NCI-H748 (cell line): Measurements from ENCODE around the gene BACE2.
A peak's percentile ranks its signal among the peaks of the same experiment; 100 is the strongest.

Experiments used
- DNase-seq: peaks from one replicate; lab custom pipeline; 2025; ENCODE audit not compliant: unreplicated experiment; lab: John Stamatoyannopoulos, UW

BACE2 gene

DNA sequence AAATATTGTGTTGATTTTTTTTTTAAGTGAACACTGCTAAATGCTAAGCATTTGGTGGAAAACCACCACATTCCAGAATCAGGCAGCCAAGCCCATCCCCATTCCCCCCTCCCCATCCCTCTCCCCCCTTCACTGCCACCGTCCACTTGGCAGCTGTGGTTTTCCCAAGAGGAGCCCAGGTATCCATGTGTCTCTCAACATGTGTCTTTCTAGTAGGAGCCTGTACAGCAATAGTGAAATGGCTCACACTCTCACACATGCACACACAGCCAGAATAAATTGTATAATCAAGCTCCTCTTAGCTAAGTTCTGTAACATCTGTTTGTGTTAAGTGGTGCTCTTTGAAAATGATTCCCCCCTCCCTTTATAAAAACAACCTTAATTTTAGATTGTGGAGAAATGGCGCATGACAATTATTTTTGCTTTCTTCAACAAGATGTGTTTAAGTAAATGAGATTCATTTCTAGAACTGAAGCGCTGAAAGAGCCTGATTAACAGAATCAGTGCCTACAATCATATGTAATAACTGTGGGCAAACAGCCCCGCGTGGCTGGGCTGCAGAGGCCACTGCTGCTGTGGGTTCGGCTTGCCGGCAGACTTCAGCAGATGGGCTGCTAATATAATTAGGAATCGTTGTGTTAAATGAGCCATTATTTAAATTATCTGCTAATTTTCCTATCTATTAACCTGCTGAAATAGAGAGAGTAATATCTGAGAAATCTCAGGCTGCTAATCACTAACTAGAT, 43.3 kb downstream of the BACE2 start:
- peak; percentile 15 for DNase-seq

DNA sequence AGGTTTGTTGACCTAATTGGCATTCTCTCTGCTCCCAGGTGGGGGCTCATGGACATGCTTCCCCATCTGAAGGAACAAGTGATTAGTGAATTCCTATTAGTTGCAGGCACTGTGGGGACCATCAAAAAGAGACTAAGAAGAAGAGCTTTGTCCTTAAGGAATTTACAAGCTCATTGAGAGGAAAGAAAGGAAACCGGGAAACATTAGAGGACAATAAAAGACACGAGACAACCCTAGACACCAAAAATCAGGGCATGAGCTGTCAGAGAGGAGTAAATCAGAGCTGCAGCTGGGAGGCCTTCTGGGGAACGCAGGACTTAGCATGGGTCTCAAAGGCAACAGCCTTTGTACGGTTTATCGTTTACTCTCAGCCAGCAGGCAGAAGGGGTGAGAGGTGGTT, 45.1 kb downstream of the BACE2 start:
- no peak for DNase-seq

DNA sequence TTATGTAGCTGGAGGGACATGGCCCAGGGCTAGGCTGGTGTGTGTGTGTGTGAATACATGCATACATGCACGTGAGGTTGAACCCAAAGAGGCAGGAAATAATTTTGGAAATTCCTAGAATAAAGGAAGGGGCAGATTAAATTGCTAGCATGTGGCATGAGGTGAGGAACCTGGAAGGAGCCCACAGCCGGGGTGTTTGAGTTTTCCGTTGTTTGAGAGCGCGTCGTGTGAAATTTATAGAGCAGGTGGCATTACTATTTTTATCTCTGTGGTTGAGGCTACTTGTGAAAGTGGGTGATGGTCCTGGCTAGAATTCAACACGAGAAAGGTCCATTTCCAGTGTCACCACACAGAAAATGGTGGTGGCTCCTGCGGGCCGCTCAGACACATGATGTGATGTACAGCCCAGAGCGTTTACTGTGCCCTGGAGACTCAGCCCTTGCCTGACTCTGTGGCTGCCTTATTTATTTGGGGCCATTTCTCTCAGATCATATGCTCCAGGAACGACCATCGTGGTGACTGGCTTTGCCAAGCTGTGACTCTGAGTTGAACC, 48.0 kb downstream of the BACE2 start:
- DNase-seq, result no peak

DNA sequence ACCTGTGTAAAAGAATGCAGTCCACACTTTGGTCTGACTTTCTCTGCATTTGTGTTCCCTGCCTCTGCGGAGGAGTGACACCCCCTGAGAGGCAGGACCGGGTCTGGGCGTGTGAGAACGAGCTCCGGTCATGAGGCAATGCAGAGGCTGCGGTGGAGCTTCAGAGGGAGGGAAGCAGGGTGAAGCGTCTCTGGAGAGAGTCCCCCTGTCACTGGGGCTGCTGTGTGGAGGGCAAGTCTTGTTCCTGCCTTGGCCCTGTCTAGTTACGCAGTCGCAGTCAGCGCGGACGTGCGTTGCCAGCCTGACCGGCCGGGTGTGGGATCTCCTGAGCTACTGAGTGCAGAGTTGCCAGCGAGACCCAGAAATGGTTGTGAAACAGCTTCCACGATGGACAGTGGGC, 48.5 kb downstream of the BACE2 start:
- DNase-seq, result no peak

DNA sequence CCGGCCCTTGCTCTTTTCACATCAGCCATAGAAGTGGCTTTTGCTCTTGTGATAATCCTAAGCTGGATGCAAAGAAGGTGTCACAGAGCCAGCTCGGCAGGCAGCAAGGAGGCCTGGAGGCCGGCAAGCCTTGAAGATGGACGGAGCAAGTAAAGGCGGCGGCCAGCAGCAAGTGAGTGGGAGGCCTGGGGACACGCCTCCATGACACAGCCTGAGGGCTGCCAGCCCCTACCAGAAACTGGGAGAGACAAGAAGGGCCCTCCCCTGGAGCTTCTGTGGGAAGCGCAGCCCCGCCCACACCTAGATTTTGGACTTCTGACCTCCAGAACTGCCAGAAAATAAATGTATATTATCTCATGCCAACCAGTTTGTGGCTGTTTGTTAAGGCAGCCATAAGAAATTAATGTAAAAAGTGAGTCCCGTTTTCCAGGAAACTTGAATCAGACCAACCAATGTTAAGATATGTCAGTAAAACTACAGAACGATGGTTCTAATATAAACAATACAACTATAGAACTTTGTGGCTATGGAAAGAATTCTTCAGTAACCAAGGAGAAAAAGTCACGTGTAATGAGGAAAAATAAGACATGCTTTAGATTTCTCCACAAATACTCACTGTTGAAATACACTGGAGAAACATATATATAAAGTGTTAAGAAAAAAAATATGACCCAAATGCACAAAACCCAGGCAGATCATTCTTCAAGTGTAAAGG, 49.9 kb downstream of the BACE2 start:
- no peak for DNase-seq

DNA sequence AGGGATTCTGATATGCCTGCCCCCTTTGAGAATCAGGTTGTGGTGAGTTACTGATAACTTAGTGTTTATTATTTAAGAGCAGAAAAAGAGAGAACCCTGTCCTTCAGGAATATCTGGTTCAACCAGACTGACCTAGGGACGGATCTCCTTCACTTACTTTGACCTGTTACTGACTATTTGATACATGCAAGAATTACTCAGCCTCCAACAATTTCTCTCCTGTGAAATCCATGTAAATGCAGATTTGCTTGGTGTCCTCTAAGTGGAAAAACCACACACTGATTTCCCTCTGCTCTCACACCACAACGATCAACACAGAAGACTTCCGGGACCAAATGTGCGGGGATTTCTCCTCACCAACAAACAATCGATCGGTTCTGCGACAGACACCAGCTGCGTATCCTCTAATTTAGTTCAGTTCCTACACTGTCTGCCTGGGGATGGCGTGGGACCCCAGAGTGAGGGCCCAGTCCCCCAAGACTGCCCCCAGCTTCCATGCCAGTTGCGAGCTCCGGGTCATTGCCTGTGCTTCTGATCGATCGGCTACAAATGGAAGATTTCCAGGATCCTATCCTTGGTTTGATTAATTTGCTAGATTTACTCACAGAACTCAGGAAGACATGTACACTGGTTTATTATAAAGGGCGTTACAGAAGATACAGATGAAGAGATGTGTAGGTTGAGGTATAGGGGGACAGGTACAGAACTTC, 51.7 kb downstream of the BACE2 start:
- DNase-seq, result no peak

DNA sequence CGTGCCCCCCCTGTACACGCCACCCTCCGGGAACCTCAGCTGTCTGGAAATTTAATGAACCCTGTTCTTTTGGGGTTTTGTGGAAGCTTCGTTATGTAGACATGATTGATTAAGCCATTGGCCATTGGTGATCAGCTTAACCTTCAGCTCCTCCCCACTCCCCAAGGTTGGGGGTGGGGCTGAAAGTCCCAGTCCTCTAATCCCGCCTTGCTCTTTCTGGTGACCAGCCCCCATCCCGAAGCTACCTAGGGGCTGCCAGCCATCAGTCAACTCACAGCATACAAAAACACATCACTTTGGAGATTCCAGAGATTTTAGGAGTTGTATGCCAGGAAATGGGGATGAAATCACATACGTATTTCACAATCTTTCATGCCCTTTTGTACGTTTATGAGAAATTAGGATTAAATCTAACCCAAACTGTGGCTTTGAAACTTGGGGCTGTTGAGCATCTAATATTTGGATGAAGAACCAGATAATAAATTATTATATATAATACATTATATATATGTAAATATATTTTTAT, 52.3 kb downstream of the BACE2 start:
- no peak for DNase-seq

DNA sequence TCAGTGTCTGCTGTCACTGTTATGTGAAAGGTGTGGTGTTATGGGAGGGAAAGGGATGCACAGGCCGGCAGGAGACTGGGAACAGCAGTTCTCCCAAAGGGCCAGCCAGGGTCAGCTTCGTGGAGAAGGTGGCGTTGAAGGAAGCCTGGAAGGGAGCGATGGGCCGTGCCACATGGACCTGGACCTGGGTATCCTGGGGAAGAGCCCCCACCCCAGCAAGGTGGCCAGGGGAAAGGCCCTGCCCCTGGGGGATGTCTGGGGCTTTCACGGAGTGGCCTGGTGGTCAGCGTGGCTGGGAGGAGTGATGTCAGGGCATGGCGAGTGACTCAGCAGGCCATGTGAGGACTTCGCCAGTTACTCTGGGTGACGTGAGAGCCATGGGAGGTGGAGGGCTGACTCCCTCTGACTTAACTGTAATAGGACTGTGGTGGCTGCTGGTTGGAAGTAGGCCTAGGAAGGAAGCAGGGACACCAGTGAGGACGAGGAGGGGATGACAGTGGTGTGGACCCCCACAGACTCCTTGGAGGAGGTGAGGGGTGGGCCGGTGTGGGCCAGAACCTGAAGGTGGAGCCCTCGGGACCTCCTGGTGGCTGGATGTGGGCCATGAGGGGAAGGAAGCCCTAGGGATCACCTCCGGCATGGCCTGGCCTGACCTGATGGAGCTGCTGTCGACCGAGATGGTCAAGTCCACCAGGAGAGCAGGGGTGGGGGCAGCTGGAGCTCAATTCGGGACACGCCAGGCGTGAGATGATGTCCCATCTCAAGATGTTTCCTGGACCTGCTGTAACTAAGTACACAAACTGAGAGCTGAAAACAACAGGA, 54.5 kb downstream of the BACE2 start:
- DNase-seq, result no peak

DNA sequence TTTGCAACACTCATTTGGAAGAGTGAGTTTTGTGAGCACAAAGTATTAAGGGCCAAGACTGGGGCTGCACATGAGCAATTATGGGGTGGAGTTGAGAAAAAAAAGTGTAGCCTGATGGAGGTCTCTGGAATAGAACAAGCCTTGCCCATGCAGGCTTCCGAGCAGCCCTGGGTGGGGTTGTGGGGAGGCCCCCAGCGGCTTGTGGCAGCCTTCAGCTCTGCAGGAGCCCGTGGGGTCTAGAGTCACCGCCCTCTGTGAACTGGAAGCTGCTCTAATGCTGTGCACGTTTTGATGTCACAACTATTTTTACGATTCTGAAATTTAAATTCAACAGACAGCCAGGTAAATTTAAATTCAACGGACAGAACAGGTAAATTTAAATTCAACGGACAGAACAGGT, 58.9 kb downstream of the BACE2 start:
- DNase-seq, result no peak

DNA sequence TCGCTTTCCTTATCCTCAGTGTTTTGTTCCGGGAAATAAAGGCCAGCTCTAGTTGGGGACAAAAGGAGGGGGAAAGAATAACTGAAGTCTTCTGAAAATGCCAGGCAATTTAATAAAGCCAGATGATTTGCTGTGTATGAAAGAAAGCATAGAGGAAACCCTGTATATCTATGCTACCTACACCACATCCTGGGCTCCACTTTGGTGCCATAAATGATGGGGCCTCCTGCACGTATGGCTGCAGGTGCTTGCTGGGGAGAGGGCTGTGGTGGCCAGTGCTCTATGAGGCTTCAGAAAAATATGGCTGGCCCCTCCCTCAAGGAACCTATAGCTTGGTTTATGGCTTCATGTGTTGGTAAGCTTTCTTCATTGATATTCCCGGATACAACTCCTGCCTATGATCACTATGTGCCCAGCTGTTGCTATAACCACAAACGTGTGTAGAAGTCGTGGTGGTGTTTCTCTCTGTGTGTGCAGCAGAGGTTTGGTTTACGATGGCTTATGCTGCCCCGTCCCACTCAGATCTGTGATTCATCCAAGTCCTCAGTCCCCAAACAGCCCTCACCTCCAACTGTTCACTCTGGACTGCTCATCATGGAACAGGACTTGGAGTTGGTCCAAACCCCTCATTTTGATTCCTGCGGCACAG, 59.5 kb downstream of the BACE2 start:
- no peak for DNase-seq

DNA sequence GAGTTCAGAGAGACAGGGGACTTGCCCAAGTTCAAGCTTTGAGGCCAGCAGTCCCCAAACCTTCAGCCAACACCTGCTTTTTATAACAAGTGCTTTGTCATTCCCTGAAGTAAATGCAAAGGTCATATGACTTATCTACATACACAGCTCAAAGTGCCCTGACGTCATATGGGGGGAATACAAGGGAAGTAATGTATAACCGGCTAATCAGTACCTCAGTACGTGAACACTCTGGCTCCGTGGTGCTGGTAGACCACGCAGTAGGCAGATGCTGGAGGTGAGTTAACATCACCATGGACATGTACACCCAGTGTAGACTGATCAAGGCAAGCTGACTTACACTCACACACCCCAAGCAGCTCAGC, 60.0 kb downstream of the BACE2 start:
- no peak for DNase-seq

DNA sequence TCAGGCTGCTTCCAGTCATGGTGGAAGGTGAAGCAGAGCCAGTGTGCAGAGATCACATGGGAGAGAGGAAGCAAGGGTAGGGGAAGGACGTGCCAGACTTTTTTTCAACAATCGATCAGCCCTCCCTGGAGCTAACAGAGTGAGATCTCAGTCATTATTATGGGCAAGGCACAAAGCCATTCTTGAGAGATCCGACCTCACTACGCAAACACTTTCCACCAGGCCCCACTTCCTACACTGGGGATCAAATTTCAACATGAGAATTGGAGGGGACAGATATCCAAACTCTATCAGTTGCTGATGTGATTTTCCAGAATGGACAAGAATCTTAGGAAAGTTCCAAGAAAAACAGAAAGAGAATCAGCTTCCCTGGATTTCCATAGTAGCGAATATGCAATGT, 60.5 kb downstream of the BACE2 start:
- DNase-seq, result peak; percentile 25

DNA sequence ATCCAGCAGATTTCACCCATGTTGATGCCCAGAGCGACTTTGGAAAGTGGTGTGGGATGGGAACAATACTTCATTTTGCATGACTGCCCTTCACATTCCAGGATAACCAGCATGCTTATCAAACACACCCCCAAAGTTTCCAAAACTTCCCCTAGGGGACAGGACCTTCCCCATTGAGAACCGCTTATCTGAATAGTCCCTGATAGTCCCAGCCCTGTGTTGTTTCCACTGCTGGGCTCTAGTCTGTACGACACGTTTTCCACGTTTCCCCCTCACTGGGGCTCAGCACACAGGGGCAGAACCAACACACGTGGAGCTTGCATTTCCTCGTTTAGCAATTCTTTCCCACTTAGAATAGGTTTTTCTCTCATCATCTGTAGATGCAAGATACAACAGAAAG, 61.0 kb downstream of the BACE2 start:
- DNase-seq, result no peak

DNA sequence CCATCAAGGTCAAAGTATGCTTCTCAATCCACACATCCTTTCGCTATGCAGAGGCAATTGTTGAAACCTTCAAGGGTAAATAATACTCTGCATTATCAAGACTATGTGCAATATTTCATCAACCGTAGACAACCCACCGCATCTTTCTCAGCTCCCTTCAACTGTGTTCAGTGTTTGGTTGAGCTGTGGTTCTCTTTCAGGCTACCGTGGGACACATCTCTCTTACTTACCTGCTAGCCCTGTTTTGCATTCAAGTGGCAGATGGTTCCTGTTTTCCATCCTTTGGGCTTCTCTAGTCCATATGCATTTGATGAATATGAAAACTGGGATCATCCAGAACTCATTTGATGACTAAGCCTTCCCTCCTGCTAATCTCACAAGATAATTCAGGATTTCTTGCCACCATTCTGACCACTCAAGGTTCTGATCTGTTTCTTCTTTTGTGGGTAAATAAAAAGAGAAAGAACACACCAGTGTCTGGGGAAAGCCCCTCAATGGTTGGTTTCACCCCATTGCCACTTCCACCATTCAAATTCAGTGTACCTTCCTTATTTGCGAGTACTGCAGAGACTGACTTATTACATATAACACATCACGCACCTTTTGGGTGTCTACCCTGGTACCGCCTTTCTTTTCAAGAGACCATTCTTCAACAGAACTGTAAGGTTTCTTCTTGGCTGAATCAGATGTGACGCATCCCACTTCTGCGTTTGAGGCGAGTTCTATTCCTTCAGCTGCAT, 61.7 kb downstream of the BACE2 start:
- no peak for DNase-seq

DNA sequence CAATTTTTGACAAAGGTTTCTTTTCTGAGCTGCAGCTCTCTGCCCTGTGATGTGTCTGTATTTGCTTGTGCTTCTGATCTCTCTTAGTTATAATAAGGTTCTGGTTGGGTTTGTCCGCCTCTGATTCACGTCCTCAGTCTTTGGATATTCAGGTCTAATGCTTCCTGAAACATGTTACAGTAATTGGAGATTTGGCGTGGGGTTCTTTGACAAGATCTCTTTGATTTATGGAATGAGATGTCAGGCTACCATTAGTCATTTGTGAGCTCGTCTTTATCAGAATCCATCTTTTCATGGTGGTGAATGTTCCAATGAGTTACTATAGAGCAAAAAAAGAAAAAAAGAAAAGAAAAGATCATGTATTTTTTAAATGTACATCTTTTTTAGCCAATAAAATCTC, 62.5 kb downstream of the BACE2 start:
- no peak for DNase-seq

DNA sequence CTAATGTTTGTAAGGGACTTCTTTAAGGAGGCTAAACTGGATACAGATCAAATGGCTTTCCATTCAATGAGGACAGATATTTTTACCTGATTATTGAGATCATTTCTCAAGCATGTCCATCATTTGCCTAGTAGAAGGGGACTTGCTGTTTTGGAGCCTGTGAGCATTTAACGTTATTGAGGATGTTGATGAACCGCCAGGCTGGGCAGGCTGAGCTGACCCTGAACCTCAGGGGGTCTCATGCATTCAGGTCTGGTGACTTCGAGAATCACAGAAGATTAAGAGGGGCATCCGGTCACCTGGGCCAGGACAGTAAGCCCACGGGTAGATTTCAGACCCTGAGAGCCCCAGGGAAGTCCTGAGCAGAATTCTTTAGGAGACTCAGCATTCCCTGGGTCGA, 63.1 kb downstream of the BACE2 start:
- no peak for DNase-seq

DNA sequence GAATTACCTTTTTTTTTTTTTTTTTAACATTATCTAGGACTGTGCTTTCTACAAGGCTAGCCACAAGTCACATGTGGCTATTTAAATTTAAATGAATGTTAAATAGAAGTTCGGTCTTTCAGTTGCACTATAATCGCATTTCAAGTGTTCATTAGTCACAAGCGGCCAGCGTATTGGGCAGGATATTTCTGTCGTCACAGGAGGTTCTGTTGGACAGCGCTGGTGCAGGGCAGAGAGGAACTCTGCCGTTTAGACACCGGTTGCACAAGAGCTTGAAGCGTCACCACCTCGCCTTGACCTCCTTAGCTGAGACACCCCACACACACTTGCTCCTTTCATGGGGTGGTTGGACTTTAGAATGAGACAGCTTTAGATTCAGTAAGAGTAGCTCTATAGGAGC, 64.1 kb downstream of the BACE2 start:
- DNase-seq, result no peak

DNA sequence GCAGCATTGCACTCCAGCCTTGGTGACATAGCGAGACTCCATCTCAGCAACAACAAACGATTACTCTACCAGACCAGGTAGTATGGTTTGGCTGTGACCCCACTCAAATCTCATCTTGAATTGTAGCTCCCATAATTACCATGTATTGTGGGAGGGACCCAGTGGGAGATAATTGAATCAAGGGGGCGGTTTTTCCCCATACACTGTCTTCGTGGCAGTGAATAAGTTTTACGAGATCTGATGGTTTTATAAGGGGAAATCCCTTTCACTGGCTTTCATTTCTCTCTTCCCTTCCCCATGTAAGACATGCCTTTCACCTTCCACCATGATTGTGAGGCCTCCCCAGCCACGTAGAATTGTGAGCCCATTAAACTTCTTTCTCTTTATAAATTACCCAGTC, 66.0 kb downstream of the BACE2 start:
- DNase-seq, result no peak

DNA sequence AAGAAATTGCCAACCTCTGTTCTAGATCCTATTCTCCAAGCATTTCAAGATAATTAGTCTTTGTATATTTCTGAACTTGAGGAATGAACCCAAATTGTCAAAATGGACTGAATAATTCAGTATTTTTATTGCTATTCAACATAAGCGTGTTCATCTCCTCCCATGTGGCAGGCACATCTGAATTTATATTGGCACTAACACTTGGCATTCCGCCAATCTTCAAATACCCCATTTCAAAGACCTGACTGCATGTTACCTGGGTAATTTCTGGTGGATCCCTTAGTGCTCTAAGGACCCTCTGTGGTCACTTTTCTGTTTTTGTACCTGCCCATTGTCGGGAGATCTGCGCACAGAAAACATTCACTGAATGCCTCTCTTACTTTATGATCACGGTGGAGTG, 66.6 kb downstream of the BACE2 start:
- peak; percentile 32 for DNase-seq

DNA sequence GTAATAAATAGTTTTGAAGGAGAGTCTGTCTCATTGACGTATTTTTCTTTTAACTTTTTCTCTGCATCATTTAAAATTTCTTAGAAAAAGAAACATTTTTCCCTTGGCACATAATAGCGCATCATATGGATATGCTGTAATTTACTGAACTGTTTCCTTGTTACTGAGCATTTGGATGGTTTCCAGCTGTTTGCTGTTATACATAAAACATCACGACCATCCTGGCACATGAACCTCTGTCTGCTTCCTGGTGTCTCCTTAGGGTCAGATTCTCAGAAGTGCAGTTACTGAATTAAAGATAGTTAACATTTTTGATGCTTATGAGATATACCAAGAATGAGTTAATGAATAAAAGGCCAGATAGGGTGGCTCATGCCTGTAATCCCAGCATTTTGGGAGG, 67.2 kb downstream of the BACE2 start:
- DNase-seq, result peak; percentile 11
